ENCODE results near the gene SKAP1. TPM values are rescaled to one million over a fixed set of nuclear protein-coding genes. Genes with fewer than 3 reads are reported as not detected.

Gene SKAP1
- total RNA-seq, 1 donor from 2014 or later = 0.69 TPM

DNA sequence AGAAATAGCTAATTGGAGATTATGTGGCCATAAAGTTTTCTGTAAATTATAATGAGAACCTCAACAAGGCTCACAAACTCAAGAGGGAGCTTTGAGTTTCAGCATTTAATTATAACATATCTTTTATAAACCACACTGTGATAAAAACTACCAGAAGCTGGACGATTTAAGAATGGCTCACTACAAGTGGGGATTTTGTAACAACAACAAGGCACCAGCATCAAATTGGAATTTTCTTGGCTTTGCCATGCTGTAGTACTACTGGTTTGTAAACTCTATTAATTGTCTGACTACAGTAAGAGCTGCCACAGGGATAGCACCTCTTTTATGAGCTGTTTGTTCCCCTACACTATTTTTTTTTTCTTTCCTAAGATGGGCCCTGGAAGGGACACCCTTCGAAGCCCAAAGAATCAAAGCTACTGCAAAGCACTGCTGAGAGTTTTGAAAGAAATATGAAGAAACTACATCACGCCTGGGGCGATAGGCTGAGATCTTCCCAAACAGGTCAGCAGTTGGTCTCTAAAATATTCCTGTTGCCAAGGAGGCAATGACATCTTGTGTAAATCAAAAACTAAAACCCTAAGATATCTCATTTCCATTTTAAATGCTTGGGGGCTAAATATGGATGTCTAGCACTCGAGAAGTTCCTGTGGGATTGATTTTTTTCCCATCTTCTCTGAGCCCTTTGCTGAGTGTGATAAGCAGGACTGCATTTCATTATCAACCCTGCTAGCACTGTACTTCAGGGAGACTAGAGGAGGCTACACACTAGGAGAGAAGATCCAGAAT, 40.9 kb downstream of the SKAP1 start:
- Mint-ChIP-seq H3K36me3 (ENCODE audit: insufficient read depth) (no peaks in the 10 kb centered on the region), H3K27me3 (peaks cover 31% of the 10 kb centered on the region), H3K4me3 (ENCODE audit: low read depth) (no peak overlapping the region), H3K9me3 (ENCODE audit: low read depth) (no peaks in the 10 kb centered on the region), H3K27ac (no peak overlapping the region), H3K4me1 (ENCODE audit: low read depth) (no peaks in the 10 kb centered on the region)
- DNase-seq (ENCODE audit: low spot score, unreplicated experiment) = no peak
- TF ChIP-seq, protein P1, sequence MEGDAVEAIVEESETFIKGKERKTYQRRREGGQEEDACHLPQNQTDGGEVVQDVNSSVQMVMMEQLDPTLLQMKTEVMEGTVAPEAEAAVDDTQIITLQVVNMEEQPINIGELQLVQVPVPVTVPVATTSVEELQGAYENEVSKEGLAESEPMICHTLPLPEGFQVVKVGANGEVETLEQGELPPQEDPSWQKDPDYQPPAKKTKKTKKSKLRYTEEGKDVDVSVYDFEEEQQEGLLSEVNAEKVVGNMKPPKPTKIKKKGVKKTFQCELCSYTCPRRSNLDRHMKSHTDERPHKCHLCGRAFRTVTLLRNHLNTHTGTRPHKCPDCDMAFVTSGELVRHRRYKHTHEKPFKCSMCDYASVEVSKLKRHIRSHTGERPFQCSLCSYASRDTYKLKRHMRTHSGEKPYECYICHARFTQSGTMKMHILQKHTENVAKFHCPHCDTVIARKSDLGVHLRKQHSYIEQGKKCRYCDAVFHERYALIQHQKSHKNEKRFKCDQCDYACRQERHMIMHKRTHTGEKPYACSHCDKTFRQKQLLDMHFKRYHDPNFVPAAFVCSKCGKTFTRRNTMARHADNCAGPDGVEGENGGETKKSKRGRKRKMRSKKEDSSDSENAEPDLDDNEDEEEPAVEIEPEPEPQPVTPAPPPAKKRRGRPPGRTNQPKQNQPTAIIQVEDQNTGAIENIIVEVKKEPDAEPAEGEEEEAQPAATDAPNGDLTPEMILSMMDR (IDR thresholded peaks at IDR 0.05; ENCODE audit: unreplicated experiment) = no peak

DNA sequence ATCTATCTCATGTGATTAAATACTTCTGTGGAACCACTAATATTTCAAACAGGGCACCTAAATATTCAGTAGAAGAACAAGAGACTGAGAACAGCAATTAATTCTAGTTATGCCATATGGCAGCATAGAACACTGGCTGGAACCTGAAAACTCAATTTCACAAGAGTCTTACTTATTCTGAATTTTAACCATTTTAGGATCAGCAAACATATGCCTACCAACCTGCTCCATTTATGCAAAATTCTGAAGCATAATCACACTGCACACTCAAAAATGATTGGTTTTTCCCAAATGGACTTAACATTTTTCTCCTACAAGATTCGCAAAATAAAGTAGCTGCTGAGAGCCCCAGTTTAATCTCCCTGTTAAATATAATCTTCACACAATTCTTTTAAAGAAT, 43.2 kb downstream of the SKAP1 start:
- Mint-ChIP-seq H3K4me1 (ENCODE audit: low read depth) (peaks cover 4% of the 10 kb centered on the region), H3K9me3 (ENCODE audit: low read depth) (no peaks in the 10 kb centered on the region), H3K27me3 (peaks cover 35% of the 10 kb centered on the region), H3K36me3 (ENCODE audit: insufficient read depth) (no peaks in the 10 kb centered on the region), H3K27ac (no peak overlapping the region), H3K4me3 (ENCODE audit: low read depth) (no peak overlapping the region)
- TF ChIP-seq, protein P1 (IDR thresholded peaks at IDR 0.05; ENCODE audit: unreplicated experiment) = no peak
- DNase-seq (ENCODE audit: low spot score, unreplicated experiment) = no peak

DNA sequence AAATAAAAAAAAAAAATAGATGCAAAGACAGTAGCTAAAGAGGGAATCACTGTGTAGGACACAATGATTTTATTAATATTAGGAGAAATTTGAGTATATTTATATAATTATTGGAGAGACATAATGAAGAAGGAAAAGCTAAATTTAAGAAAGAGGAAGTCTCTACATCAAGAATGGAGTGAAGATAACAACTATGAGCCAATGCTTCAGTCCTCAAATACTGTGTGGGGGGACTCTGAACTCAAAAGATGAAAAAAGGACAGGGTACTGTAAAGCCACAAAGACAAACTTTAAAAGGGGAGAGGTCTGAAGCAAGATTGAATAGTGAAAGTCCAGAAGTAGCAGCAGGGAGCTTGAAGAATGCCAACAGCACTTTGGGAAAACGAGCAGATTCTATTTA, 44.7 kb downstream of the SKAP1 start:
- no peak for DNase-seq (ENCODE audit: low spot score, unreplicated experiment)
- Mint-ChIP-seq H3K27ac (no peak overlapping the region), H3K4me3 (ENCODE audit: low read depth) (no peak overlapping the region), H3K9me3 (ENCODE audit: low read depth) (no peaks in the 10 kb centered on the region), H3K4me1 (ENCODE audit: low read depth) (peaks cover 4% of the 10 kb centered on the region), H3K27me3 (peaks cover 36% of the 10 kb centered on the region), H3K36me3 (ENCODE audit: insufficient read depth) (no peaks in the 10 kb centered on the region)
- TF ChIP-seq, protein P1 (IDR thresholded peaks at IDR 0.05; ENCODE audit: unreplicated experiment) = no peak

DNA sequence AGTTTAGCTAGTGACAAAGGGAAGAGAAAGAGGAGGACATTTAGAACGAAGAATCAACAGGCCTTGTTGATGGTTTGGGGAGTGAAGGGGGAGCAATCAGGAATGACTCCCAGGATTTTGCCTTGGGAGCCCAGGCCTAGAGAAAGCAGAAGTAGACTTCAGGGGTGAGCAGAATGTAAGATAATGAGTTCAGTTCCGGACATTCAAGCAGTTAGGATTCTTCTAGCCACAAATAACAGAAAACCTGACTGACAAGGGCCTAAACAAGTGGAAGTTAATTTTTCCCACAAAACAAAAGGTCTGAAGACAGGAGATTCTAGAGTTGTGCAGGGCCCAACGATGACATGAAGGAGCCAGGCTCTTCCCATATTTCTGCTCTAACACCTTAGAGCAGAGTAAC, 45.9 kb downstream of the SKAP1 start:
- no peaks in the 10 kb centered on the region for H3K9me3 Mint-ChIP-seq (ENCODE audit: low read depth)
- DNase-seq (ENCODE audit: low spot score, unreplicated experiment) = no peak
- peaks cover 32% of the 10 kb centered on the region for H3K27me3 Mint-ChIP-seq

DNA sequence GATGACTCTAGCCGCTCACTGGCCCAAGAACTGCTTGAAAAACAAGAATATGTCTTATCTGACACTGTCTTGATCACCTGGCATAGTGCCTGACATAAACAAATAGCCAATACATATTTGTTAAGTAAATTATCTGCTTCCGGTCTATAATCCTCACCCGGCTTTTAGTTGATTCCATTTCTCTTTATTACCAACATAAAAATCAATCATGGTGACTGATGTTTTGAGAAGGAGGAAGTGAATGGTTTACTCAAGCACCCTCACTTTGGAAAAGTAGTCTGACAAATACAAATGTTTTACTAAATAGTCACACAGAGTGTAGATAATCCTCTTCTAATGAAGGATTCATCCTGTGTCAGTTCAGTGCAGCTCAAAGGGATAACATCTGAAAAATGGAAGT, 47.0 kb downstream of the SKAP1 start:
- DNase-seq (ENCODE audit: low spot score, unreplicated experiment) = no peak
- no peaks in the 10 kb centered on the region for H3K36me3 Mint-ChIP-seq (ENCODE audit: insufficient read depth)
- H3K9me3 Mint-ChIP-seq (ENCODE audit: low read depth) = no peaks in the 10 kb centered on the region
- H3K4me3 Mint-ChIP-seq (ENCODE audit: low read depth) = no peak overlapping the region
- H3K4me1 Mint-ChIP-seq (ENCODE audit: low read depth) = peaks cover 4% of the 10 kb centered on the region
- TF ChIP-seq, protein P1 (IDR thresholded peaks at IDR 0.05; ENCODE audit: unreplicated experiment) = no peak
- peaks cover 32% of the 10 kb centered on the region for H3K27me3 Mint-ChIP-seq
- no peak overlapping the region for H3K27ac Mint-ChIP-seq

More for the DNA sequence above, 45.9 kb downstream of the SKAP1 start:
- H3K27ac Mint-ChIP-seq = no peak overlapping the region
- TF ChIP-seq, protein P1 (IDR thresholded peaks at IDR 0.05; ENCODE audit: unreplicated experiment) = no peak
- H3K36me3 Mint-ChIP-seq (ENCODE audit: insufficient read depth) = no peaks in the 10 kb centered on the region
- no peak overlapping the region for H3K4me3 Mint-ChIP-seq (ENCODE audit: low read depth)
- H3K4me1 Mint-ChIP-seq (ENCODE audit: low read depth) = peaks cover 4% of the 10 kb centered on the region

Measured in progenitor cell of endocrine pancreas (in vitro differentiated cells).